GM18909 (cell line): Measurements from ENCODE around the gene NUB1.

ENCODE experiments used
- ATAC-seq: cut with Tn5 transposase; IDR thresholded peaks from one replicate; pipeline ENCODE4 v1.9.1; 2021; ENCODE audit warnings: mild to moderate bottlenecking; ENCODE audit not compliant: unreplicated experiment, poor library complexity

The NUB1 gene

GRCh38 chr7:151374139-151374538 is 32.5 kb downstream of the NUB1 start:
- no peak for ATAC-seq

GRCh38 chr7:151374726-151375125 is 33.1 kb downstream of the NUB1 start:
- ATAC-seq = no peak

- ATAC-seq = no peak
Observed at GRCh38 chr7:151375530-151376217, 34.1 kb downstream of the NUB1 start.

DNA sequence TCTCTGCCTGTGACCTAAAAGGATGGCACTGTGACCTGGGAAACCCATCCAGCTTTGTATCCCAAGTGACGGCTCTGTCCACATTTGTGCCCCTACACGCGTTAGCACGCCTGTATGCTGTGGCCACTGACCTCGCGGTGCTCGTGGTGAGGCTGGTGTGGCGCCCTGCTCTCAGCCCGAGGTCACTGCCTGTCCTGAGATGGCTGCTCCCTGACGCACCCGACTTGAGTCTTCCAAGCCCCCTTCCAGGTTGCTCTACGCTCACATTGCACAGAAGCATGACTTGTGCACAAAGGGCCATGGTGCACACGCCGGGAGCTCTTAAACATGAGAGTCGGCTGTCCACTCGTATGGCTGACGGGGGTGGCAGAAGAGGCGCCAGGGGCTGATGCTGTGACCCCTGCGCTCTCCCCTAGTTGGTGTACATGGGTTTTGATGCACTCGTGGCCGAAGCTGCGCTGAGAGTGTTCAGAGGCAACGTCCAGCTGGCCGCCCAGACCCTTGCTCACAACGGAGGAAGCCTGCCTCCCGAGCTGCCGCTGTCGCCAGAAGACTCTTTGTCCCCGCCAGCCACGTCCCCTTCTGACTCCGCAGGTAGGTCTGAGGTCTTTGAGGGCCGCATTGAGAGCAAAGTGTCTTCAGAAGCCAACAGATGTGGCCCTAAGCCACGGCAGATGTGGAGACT is 34.7 kb downstream of the NUB1 start:
- ATAC-seq = no peak

DNA sequence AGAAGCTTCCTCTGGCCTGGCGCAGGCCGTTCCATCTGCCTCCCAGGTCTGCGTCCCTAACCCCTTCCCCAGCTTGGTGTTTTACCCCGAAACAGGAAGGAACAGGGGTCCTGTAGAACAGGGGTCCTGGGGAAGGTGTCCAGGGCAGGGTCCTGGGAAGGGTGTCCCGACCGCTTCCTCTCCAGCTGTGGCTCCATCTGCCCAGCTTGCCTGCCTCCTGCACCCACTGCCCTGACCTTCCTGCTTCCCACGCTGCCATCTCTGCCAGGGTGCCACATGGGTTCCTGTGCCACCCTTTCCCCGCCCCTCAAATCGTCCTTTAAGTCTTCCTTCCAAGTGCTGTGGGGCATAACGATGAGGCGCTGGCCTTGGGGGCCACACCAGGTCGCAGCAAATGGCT is 35.8 kb downstream of the NUB1 start:
- no peak for ATAC-seq

GRCh38 chr7:151378011-151378410 is 36.4 kb downstream of the NUB1 start:
- no peak for ATAC-seq

- ATAC-seq = no peak
Observed at GRCh38 chr7:151378496-151379192, 37.0 kb downstream of the NUB1 start.

DNA sequence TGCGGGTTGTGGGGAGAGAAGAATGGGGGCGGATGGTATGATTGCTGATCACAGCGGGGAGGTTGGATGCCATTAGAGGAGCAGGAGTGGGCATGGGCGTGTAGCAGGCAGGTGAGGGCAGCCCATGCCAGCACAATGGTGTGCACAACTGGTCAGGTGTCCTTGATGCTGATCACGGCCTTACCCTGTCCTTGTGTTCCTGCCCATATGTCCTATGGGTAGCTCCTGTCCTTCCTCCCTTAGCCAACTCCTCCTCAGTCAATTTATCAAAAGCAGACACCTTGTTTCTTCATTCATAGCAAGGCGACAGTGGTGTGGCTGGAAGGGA is 37.5 kb downstream of the NUB1 start:
- ATAC-seq = no peak

DNA sequence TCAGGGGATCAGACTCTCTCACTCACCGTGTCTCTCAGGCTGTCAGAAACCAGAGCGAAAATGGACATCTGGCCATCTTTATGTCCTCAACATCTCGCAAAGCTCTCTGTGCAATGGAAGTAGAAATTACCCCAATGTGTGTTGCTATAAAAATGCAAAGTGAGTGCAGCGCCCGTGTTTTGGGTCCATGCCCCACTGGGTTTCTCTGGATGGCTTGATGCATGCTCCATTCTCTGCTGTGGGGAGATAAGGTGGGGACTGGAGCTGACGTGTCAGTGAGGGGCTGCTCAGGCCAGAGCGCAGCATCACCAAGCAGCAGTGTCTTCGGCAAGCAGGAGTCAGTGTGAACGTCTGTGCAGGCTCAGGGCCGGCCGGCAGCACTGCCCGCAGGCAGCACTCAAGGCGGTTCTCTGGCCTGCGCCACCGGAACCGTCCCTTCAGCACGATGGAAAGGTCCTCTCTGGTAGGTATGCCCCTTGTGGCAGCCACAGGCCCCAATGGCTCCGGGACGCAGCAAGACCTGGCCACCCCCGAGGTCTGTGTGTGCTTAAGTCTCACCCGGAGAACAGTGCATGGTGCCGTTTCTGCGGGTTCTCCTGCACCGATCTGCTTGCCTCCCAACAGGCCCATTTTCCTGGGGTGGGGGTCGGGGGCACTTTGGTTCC is 38.1 kb downstream of the NUB1 start:
- ATAC-seq = no peak

- ATAC-seq = no peak
Observed at GRCh38 chr7:151380199-151381097, 38.8 kb downstream of the NUB1 start.

- ATAC-seq = no peak
Observed at GRCh38 chr7:151381098-151381347, 39.4 kb downstream of the NUB1 start.

- no peak for ATAC-seq
Observed at GRCh38 chr7:151381348-151382078, 39.9 kb downstream of the NUB1 start.

GRCh38 chr7:151382079-151382885 is 40.7 kb downstream of the NUB1 start:
- ATAC-seq = no peak

DNA sequence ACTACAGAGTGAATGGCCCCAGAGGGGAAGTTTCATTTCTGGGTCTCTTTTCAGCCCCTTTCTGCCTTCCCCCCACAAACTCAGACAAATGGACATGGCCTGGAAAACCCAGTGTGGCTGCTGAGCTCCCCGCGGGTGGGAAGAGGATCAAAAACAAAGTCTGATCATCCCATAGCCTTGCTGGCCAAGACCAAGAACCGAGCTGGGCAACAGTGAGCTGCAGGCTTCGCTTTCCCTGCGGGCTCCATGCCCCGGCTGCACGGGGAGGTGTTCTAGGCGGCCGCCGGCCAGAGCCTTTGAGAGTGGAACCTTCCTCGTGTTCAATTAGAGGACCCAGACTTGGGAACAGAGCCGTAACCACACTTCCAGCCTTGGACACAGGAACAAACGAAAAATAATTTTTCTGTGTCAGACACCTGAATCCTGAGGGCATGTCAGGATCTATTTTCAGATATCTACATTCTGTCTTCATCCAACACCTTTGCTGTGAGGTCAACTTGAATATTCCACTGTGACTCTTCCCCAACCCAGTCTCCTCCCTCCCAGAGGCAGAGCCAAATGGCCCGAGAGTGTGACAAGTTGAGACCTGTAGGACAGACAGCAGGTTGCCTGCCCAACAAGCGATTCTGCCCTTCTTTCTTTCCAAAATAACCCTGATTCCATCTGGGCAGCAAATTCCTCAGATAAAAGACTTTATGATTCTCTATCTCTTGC is 42.2 kb downstream of the NUB1 start:
- no peak for ATAC-seq

GRCh38 chr7:151384352-151384697 is 42.7 kb downstream of the NUB1 start:
- ATAC-seq = no peak

DNA sequence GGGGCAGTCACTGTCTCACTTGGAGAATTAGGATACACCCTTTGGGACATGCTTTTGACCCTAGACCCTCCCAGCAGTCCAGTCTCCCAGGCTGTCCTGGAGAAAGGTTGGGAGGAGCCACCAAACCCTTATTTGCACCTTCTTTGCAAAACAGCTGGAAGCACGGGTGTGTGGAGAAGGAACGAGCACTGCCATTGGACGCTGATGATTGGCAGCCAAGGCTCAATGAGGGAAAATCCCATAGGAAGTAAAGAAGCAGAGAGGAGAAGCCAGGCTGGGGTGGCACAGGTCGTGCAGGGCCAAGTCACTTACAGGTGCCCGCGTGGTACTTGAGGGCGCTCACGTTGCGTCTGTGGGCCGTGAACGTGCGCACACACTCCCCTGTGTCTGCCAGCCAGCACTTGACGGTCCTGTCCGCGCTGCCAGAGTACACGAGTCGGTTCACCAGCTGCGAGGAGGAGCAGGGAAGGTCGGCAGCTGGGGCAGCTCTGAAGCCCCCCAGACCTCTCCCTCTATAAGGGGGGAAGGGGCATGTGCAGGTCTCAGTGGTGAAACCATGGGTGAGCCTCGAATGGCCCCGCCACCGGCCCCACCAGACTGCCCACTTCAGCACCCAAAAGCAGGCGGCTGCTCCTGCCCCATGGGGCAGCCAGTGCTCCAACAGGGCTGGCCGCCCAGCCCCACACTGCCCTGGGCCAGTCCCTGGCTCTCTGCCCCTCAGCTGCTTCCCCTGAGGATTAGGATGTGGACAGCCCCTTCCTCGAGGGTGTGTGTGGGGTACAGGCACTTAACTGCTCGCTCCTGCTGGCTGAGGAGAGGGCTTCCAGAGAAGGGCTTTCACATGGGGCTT is 43.4 kb downstream of the NUB1 start:
- ATAC-seq = no peak

DNA sequence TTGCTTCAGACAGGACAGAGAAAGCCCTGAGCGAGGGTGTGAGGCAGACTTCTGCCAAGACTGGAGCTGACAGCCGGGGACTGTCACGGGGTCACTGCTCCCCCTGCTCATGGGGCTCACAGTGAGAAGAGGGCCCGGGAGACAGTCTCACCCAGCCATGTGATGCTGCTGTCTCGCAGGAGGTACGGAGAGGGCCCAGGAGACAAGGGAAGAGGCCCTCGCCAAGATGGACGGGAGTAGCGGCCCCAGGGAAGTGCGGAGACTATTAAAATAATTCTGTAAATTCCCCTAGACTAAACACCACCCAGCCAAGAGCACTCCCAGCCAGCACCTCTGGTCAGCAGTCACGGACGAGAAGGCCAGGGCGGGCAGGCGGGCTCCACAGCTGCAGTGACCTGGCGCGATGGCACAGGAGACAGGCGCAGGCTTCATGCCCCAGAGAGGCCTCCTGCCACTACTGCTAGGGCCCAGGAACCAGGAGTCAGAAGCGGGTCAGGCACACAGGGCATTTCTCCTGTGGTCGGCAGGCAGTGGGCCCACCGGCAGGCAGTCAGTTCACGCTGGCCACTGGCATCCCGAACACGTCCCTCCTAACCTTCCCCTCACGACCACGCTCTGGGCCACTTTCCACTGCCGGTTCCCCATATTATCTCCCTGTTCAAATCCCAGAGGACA is 44.2 kb downstream of the NUB1 start:
- ATAC-seq = no peak
